AG08395 (cell line): Measurements from ENCODE around the gene CDT1.
A peak's percentile ranks its signal among the peaks of the same experiment; 100 is the strongest.

Experiments used
- DNase-seq: peaks from one replicate; pipeline ENCODE4 v3.0.0; 2012; ENCODE audit warnings: mixed read lengths, low spot score

CDT1 gene

DNA sequence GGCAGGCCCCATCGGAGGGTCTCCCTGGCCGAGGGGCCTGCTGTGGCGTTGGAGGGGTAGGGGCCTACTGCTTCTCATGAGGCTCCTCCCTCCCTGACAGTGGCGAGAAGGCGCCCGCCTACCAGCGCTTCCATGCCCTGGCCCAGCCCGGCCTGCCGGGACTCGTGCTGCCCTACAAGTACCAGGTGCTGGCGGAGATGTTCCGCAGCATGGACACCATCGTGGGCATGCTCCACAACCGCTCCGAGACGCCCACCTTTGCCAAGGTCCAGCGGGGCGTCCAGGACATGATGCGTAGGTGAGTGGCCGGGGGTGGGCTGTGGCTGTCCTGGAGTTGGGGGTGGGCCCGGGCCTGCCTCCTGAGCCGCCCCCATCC is 1.7 kb downstream of the CDT1 start:
- no peak for DNase-seq

DNA sequence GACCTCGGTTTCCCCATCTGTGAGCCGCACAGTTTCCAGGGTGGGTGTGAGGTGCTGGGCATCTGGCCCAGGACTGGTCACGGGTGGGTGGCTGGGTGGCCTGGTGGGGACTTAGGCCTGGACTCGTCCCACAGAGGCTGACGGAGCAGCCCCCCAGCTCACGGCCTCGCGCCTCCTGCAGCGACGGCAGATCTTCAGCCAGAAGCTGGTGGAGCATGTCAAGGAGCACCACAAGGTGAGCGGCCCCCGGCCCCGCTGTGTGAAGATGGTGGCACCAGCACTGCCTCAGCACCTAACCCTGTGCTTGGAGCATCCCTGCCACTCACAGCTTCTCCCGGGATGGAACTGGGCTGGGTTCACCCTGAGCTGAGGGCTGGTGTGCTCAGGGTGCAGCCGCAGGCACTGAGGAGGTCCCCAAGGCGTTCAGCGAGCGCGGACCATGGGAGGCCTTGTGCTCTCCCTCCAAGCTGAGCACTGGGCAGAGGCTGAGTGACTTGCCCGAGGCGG is 2.4 kb downstream of the CDT1 start:
- DNase-seq = no peak

DNA sequence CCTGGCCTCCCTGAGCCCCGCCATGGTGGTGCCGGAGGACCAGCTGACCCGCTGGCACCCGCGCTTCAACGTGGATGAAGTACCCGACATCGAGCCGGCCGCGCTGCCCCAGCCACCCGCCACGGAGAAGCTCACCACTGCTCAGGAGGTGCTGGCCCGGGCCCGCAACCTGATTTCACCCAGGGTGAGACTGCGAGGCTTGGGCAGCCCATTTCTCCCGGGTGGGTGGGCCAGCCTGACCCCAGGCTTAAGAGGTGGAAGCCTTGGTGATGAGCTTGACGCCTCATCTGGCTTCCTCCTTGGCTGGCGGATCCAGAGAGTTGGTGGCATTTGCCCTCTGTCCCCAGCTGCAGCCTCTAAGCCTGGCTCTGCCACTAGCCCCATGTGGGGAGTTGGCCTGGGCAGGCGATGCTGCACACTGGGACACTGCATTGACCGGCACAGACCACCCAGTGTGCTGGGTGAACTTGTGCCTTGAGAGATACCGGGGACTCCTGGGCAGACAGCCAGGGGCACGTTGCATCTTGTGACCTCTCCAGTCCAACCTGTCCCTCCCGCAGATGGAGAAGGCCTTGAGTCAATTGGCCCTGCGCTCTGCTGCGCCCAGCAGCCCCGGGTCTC is 3.0 kb downstream of the CDT1 start:
- DNase-seq = no peak

DNA sequence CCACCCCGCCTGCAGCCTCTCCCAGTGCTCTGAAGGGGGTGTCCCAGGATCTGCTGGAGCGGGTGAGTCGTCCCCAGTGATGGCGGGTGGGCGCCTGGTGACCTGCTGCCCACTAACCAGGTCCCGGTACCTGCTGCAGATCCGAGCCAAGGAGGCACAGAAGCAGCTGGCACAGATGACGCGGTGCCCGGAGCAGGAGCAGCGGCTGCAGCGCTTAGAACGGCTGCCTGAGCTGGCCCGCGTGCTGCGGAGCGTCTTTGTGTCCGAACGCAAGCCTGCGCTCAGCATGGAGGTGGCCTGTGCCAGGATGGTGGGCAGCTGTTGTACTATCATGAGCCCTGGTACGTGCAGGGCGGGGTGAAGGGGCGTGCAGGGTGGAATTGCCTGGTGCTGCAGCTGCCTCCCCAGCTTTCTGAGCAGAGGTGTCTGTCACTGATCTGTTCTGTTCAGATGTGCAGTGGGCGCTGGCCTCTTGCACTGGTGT is 3.6 kb downstream of the CDT1 start:
- DNase-seq = no peak

DNA sequence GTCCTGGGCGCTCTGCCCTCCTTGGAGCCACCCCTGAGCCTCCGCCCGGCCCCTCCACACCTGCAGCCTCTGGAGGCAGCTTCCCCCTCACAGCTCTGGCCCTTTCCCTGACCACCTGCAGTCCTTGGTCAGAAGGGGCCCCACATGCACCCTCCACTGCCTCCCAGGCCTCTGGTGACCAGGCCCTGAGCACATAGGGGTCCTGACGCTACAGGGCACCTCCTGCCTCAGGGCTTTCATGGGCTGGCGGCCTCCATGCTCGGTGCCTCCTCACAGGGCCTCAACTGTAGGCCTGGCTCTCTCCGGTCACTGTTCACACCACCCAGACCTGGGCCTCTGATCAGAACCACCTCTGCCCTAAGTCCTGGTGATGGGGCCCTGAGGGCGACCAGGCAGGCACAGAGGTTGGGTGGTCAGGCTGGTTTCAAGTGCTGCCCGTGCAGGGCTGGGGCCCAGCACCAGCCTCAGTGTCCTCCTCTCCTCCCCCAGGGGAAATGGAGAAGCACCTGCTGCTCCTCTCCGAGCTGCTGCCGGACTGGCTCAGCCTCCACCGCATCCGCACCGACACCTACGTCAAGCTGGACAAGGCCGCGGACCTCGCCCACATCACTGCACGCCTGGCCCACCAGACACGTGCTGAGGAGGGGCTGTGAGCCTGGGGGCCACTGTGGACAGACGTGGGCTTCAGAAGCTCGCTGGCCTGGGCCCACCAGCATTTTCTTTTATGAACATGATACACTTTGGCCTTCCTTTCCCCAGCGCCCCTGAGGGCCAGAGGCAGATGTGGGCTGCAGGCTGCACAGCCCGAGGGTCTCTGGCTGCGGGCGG is 4.3 kb downstream of the CDT1 start:
- DNase-seq = no peak

DNA sequence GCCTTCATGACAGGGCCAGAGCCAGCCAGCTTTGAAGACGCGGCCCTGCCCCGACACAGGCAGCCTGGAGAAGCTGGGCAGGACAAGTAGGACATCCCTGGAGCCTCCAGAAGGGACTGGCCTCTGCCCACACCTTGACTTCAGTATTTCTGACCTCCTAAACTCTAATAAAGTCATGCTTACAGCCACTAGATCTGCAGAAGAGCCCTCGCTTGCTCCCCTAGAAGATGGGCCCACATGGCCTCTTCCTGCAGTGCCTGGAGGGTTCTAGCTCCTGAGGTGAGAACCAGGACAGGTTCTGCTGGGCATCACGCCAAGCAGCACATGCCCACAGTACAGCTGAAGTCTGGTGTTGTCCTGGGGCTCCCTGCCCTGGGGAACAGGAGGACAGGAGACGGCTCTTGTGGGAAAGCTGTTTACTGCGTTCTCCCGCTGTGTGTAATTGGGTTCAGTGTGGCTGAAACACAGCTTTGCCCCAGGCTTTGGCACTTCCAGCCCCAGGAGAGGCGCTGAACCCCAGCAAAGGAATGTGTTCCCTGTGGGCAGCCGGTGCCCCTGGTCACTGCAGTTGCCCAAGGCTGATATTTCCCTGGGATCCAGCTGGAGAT is 5.6 kb downstream of the CDT1 start:
- DNase-seq = no peak

DNA sequence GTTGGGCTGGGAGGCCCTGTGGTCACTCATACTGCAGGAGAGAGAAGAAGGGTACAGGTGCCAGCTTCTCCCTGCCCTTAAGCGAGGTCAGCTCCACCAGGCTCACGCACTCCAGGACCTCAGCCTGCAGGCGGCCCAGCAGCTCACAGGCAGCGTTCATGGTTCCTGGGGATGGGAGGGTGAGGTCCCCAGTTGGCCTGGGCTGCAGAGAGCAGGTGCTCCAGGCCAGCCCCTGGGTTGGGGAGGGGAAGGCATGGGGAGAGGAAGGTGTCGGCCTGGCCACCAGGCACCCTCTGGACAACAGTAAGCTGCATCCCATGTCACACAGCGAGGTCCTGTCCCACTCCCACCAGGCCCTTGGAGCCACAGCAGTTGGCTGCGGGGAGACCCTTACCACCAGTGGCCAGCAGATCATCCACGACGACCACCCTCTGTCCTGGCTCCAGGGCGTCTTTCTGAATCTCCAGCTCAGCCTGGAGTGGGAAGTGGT is 6.1 kb downstream of the CDT1 start:
- DNase-seq = no peak

DNA sequence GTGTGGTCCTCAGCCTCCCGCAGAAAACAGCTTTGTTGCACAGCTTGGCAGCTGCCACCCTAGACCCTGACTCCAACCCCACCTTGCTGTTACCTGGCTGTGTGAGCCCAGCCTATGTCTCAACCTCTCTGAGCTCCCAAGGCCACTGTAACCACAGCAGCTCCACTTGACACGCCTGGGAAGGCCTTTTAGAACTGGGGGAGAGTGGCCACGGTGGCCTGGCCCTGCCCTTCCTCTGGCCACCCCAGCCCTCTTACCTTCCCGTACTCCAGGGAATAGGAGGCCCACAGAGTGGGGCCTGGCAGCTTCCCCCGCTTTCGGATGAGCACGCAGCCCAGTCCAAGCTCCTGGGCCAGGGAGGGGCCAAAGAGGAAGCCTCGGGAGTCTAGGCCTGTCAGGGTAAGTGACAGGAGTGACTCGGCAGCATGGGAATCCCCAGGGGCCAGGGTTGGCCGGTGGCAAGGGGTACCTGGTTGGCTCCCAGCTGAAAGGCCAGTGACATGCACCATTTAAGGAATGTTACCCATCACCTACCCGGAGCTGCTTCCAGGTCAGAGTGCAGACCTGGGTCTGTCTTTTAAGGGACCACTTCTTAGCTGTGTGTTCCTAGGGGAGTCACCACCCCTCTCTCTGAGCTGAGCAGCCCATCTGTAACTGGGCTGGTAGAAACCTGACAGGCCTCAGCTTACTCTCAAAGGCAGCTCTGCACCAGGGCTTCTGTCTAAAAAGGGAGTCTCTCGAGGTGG is 6.8 kb downstream of the CDT1 start:
- no peak for DNase-seq

DNA sequence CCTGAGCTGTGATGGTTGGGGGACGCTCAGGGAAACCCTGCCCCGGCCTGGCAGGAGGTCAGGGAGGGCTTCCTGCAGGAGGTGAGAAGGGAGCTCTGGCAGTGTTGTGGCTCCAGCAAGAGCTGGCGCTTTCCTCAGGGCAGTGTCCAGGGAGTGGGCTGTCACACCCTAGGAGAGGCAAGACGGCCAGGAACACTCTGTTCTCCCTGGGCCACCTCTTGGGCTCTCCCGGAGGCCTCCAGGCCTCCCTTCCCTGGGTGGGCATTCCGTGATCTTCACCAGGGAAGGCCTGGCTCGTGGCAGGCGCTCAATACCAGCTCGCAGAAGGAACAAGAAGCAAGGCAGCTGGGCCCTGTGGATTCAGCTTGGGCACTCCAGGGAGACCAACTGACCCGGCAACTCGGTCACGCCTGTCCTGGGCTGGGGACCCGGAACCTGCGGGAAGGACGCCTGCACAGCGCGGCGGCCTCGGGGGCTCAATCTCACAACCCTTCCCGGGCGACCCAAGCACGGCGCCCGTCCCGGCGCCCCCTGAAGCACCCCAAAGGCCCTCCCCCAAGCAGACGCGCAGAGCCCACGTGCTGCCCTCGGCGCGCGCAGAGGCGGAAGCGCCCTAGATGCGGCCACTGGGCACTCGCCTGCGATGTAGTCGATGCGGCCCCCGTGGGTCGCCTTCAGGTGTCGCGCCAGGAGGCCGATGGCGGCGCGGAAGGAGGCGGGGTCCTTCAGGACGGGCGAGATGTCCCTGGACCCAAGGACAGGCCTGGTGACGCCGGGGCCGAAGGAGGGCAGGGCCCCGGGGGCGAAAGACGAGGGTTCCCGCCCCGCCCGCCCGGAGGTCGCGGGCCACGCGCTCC is 7.6 kb downstream of the CDT1 start:
- peak; percentile 78 for DNase-seq

DNA sequence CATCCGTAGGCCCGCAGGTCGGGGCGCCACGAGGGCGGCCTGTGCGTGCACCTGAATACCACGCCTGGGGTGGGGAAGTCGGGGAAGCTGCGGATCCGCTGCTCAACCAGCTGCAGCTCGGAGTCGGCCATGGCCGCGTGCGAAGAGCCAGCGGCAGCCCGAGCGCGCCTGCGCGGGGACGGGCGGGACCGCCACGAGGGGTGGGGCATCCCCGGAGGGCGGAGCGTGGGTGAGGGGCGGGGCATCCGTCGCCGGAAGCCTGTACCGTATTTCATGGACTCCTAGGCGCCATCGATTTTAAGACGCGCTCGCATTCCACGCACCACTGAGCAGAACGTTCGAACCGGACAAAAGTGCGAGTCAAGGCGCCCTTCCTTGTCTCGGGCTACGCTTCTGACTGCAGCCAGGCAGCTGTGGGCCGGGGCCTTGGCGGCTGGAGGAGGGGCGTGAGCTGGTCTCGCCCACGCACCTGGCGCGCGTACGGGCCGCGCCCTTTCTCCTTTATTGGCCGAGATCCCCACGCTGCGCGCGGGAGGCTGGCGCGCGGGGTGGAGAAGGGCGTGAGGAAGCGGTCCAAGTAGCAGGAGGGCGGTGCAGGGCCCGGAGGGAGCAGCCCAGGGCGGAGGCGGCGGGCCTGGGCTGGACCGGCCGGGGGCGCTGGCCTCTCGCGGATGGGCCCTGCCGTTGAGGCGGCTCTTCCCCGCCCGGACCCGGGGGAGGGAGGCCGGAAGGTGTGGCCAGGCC is 8.4 kb downstream of the CDT1 start, which contains the start of gene APRT:
TSS of gene APRT (minus strand) at position 160 of the 744 bp plus-strand sequence. CDS start at position 131, 29 bp downstream.
- peak; percentile 99 for DNase-seq

DNA sequence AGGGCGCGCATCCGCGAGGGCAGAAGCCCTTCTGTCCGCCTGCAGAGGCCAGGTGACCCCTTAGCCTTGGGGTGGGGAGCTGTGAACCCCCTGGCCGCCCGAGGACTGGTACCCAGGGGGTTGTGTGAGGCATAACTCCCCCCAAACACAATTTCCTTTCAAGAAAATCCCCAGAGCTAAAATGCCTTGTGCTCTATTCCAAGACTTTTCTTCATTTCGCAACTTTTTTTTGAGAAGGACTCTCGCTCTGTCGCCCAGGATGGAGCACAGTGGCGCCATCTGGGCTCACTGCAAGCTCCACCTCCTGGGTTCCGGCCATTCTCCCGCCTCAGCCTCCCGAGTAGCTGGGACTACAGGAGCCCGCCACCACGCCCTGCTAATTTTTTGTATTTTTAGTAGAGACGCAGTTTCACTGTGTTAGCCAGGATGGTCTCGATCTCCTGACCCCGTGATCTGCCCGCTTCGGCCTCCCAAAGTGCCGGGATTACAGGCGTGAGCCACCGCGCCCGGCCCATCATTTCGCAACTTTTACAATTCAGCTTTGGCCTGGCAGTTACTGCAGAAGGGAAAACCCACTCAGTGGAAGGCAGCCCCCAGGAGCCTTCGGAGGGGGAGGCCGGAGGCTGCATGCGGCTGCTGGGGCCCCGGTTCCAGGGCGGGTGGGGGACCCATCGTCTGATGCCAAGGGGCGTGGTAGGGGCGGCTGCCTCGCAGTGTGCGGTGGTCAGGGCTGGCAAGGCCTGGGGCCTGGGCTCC is 9.1 kb downstream of the CDT1 start:
- no peak for DNase-seq

DNA sequence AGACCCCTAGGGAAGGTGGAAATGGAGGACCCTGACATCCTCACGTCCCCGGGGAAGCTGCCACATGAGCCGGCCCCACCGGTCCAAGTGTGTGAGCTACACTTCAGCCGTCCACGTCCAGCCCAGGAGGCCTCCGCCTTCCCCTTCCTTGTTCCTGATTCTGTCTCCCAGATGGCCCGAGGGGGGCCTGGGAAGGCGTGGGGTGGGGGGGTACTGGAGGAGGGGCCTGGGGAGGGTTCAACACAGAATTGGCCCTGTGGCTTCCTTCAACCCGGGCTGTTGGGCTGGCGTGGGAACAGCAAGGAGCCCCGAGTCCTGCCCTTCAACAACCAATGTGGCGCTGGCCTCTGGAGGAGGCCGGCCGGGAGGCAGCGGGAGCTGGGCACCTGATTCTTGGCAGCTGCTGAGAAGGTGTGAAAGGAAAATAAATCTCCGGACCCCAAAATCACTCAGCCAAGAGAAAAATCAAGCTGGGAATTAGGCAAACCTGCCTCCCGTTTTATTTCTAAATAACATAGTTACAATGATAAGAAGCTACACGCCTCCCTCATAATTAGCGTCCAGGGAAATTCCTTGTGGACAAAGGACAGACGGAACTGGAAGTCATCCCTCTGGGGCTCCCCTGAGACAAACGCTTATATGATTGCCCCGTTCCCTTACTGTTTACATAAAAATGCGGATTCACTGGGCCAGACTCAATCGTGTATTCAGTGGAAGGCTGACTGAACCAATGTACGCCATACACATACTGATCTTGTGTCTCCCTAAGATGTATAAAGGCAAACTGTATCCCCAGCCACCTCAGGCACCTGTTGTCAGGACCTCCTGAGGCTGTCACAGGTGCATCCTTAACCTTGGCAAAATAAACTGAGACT is 9.9 kb downstream of the CDT1 start:
- no peak for DNase-seq

DNA sequence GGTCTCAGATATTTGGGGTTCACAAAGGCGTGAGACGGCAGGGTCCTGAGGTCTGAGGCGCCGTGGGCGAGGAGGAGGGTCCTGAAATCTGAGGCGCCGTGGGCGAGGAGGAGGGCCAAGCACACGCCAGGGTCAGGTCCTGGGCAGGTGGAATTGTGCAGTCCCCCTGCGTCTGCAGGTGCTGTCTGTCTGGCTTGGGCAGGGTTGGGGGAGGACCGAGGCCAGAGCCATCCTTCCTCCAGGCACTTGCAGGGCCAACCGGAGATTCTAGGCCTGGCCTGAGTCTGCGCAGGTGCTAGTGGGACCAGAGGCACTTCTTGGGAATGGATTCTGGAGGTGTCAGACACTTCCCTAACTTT is 10.5 kb downstream of the CDT1 start:
- DNase-seq = no peak

DNA sequence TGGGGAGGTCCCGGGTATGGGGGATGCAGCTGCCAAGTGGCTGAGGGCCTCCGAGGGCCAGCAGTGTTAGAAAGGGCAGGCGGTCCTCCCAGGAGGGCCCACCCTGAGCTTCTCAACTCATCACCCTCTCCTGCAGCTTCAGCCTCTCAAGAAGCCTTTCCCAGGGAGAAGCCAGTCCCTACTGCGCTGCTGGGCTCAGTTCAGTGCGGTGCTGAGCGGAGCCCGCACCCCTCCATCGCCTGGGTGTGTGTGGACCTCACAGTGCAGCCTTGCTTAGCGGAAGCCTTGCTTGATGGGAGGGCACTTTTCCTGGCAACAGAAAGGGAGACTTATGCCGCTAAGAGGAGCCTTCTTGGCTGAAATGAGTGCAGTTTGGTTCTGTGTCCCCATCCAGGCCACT is 11.6 kb downstream of the CDT1 start:
- no peak for DNase-seq

DNA sequence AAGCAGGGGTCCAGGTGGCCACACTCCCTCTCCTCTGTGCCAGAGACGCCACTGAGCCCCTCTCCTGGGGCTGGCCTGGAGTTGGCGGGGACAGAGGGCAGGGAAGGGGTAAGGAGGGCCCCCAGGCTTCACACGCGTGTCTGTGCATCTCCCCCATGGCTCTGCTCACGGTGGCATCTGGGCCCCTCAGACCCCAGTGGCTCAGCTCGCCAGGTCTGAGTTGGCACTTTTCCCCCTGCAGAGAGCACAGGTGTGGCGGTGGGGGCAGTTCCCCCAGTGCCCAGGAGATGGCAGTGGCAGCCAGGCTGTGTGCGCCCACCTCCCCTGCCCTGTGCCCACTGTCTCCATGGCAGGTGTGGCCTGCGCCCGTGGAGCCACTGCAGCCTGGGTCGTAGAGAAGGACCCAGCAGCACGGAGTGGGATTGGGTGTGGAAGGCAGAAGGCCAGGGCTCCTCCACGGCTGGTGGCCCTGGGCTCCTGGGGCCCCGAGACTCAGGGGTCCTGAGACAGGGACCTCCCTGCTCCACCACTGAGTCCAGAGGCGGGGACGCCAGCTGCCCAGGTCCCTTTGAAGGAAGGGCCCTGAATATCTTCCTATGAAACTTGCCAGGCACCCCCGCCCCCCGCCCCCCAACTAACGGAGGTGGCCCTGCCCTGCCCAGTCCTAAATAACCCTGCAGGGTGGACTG is 12.5 kb downstream of the CDT1 start:
- DNase-seq = no peak

DNA sequence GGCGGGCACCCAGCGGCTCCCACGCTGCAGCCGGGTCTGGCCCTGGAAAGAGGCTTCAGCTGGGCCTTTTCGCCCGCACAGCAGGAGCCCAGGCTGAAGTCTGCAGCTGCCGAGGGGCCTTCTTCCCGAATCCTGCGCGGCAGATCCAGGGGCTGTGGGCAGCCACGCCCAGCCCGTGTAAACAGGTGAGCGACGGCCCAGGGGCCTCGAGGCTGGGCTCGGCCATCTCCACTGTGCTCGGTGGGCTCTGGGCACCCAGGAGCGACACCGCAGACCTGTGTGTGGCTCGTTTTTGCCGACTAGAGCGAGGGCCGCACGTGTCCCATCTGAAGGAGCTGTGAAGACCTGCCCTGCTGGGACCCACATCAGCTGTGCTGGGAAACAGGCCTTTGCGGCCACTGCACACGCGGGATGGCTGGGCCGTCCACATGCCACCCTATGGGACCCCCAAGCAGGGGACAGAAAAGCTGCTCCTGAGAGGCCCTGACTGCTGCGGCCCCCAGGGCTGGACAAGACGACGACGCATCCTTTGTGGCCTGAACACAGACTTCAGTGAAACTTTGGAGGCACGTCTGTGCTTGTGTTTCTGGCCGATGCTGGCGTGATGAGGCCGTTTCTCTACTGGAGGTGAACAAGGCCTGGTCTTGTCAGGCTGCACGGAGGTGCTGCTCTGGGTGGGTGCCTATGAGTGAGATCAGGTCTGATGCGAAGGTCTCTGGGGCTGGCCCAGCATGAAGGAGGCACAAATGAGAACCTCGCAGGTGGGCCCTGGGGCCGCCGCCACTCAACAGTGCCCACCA is 13.3 kb downstream of the CDT1 start:
- DNase-seq = no peak
